HepG2 (cell line): Measurements from ENCODE around the gene RGS7. TPM values are rescaled to one million over a fixed set of nuclear protein-coding genes. Genes with fewer than 3 reads are reported as not detected.

Experiments
- ATAC-seq: fragments of 200-7000 bp; cut with Tn5 transposase; 3 replicates; pipeline ENCODE4 v1.9.1; 2020; ENCODE audit warnings: mild to moderate bottlenecking, moderate library complexity
- BruUV-seq: library from RNA; stranded (reverse); fragments of 400-500 nt; replicated peaks from 2 replicates; lab custom pipeline; 2021; lab: Mats Ljungman, UMichigan
- CTCF ChIA-PET: fragments of 300-600 bp; formaldehyde crosslinking; extraction: SDS; loops from one replicate; lab custom pipeline; 2021; ENCODE audit warnings: low total read pairs, inconsistent platforms, low intra/inter-chr PET ratio; lab: Yijun Ruan, JAX
- POLR2A ChIA-PET: fragments of 350-600 bp; sonication (Branson Sonifier 250); formaldehyde crosslinking; loops from one replicate; lab custom pipeline; 2020; ENCODE audit warnings: antibody characterized with exemption, inconsistent platforms; lab: Yijun Ruan, JAX
- DNase-seq: peaks from one replicate; pipeline ENCODE4 v3.0.0-alpha.2; 2015; ENCODE audit warnings: low spot score
- FAIRE-seq: peaks from 3 replicates; lab custom pipeline; 2011; peaks lifted over from hg19 to GRCh38; lab: Jason Lieb, UNC
- H2AFZ ChIP-seq: one replicate; pipeline ENCODE4 v1.6.1; 2011; ENCODE audit warnings: low read length, inconsistent platforms
- H3K27ac ChIP-seq: fragments of 300-600 bp; 3 replicates; pipeline ENCODE4 v1.8.0; 2011; ENCODE audit warnings: mixed run types, mild to moderate bottlenecking, mixed read lengths, low read length, inconsistent platforms; ENCODE audit not compliant: insufficient read depth; ENCODE audit errors: extremely low read length
- H3K27me3 ChIP-seq, 2 experiments: fragments of 200-600 bp in 1 of 2; 2 replicates in 1 of 2; 3 replicates in 1 of 2; pipeline versions ENCODE4 v1.6.0 to v1.8.0; 2011; ENCODE audit warnings: low read length in 2 of 2, mild to moderate bottlenecking in 2 of 2, moderate library complexity in 2 of 2, inconsistent platforms in 1 of 2; ENCODE audit not compliant: insufficient read depth in 2 of 2, control insufficient read depth in 1 of 2
- H3K36me3 ChIP-seq, 2 experiments: fragments of 200-600 bp in 1 of 2; replicated peaks in 1 of 2; 2 replicates in 1 of 2; 3 replicates in 1 of 2; pipeline versions ENCODE4 v1.5.1 to v1.8.0; 2011; ENCODE audit warnings: low read length in 2 of 2, inconsistent platforms in 1 of 2; ENCODE audit not compliant: insufficient read depth in 2 of 2, control insufficient read depth in 1 of 2
- H3K4me1 ChIP-seq: 2 replicates; pipeline ENCODE4 v1.5.1; 2012; ENCODE audit warnings: low read length, inconsistent platforms; ENCODE audit not compliant: insufficient read depth
- H3K4me2 ChIP-seq: 2 replicates; pipeline ENCODE4 v1.6.0; 2011; ENCODE audit warnings: low read depth, low read length, inconsistent platforms
- H3K4me3 ChIP-seq, 3 experiments: fragments of 200-600 bp in 1 of 3; sonication (generic), shearing (Covaris generic) in 1 of 3; replicated peaks in 1 of 3; 2 replicates each; pipeline ENCODE4 v1.5.1; 2011 to 2016; ENCODE audit warnings: low read length in 3 of 3, inconsistent platforms in 2 of 3, low read depth in 2 of 3, mild to moderate bottlenecking in 2 of 3, control low read depth in 1 of 3, mixed read lengths in 1 of 3; ENCODE audit not compliant: insufficient read depth in 1 of 3
- H3K79me2 ChIP-seq: one replicate; pipeline ENCODE4 v1.6.1; 2011; ENCODE audit warnings: low read length, inconsistent platforms; ENCODE audit not compliant: insufficient read depth
- H3K9ac ChIP-seq: 2 replicates; pipeline ENCODE4 v1.6.0; 2011; ENCODE audit warnings: mild to moderate bottlenecking, low read depth, low read length, inconsistent platforms; ENCODE audit not compliant: insufficient read depth
- H3K9me3 ChIP-seq: 2 replicates; pipeline ENCODE4 v1.5.1; 2012; ENCODE audit warnings: mild to moderate bottlenecking, low read length
- H4K20me1 ChIP-seq: 2 replicates; pipeline ENCODE4 v1.6.0; 2011; ENCODE audit warnings: inconsistent platforms, mild to moderate bottlenecking, low read length, moderate library complexity; ENCODE audit not compliant: insufficient read depth
- AGO1 ChIP-seq: fragments of 200-400 bp; formaldehyde crosslinking; IDR thresholded peaks from 2 replicates; pipeline ENCODE4 v1.6.1; 2017; ENCODE audit warnings: mild to moderate bottlenecking, low read depth, low read length, moderate library complexity; ENCODE audit not compliant: poor library complexity, severe bottlenecking
- BCL6 ChIP-seq: IDR thresholded peaks from 2 replicates; pipeline ENCODE4 v1.6.1; 2016; ENCODE audit warnings: missing genetic modification reagents, missing compliant biosample characterization
- CENPT ChIP-seq: sonication (generic); formaldehyde crosslinking; IDR thresholded peaks from 2 replicates; pipeline ENCODE4 v1.8.0; 2022; ENCODE audit warnings: low read depth, mild to moderate bottlenecking, moderate library complexity, missing genetic modification reagents
- HNRNPH1 ChIP-seq: fragments of 200-400 bp; formaldehyde crosslinking; optimal IDR thresholded peaks from 2 replicates; pipeline ENCODE3; 2017; ENCODE audit warnings: mild to moderate bottlenecking, low read depth, low read length
- HOXA3 ChIP-seq: sonication (generic); formaldehyde crosslinking; IDR thresholded peaks from 2 replicates; pipeline ENCODE4 v1.5.0; 2020; ENCODE audit warnings: missing genetic modification reagents
- KLF6 ChIP-seq: IDR thresholded peaks from 2 replicates; pipeline ENCODE4 v1.8.0; 2016; ENCODE audit warnings: missing biosample characterization, missing genetic modification reagents
- MLX ChIP-seq: IDR thresholded peaks from 2 replicates; pipeline ENCODE4 v1.6.1; 2016
- REPIN1 ChIP-seq: sonication (generic); formaldehyde crosslinking; IDR thresholded peaks from 2 replicates; pipeline ENCODE4 v1.8.0; 2022; ENCODE audit warnings: missing genetic modification reagents, low read depth, mild to moderate bottlenecking, borderline replicate concordance
- SAFB2 ChIP-seq: sonication (generic); formaldehyde crosslinking; IDR thresholded peaks from 2 replicates; pipeline ENCODE4 v1.5.1; 2020; ENCODE audit warnings: missing genetic modification reagents, low read depth, mild to moderate bottlenecking, borderline replicate concordance
- SIN3A ChIP-seq: IDR thresholded peaks from 2 replicates; pipeline ENCODE4 v1.6.1; 2011; ENCODE audit warnings: low read depth, mild to moderate bottlenecking, control low read depth, low read length, borderline replicate concordance
- SYNCRIP ChIP-seq: fragments of 200-400 bp; formaldehyde crosslinking; IDR thresholded peaks from 2 replicates; pipeline ENCODE4 v1.6.1; 2018; ENCODE audit warnings: mild to moderate bottlenecking, low read depth, low read length; ENCODE audit not compliant: insufficient read depth
- ZC3H4 ChIP-seq: sonication (generic); formaldehyde crosslinking; IDR thresholded peaks from 2 replicates; pipeline ENCODE4 v1.4.0; 2020; ENCODE audit warnings: missing genetic modification reagents, borderline replicate concordance
- ZKSCAN1 ChIP-seq: fragments of 150-350 bp; IDR thresholded peaks from 2 replicates; pipeline ENCODE4 v1.6.1; 2014; ENCODE audit warnings: low read length
- ZNF7 ChIP-seq: IDR thresholded peaks from 2 replicates; pipeline ENCODE4 v1.6.1; 2016; ENCODE audit warnings: missing biosample characterization, missing genetic modification reagents
- ZNF709 ChIP-seq: sonication (generic); formaldehyde crosslinking; IDR thresholded peaks from 2 replicates; pipeline ENCODE4 v1.5.0; 2020; ENCODE audit warnings: mild to moderate bottlenecking, missing genetic modification reagents
- WGBS: methylation state at CpG from one replicate; pipeline ENCODE4 v1.1.6; 2017; ENCODE audit warnings: low lambda C conversion rate; 5-methylcytosine and 5-hydroxymethylcytosine counted together
- in situ Hi-C: cut with HindIII; loops from 2 replicates; pipeline ENCODE4 v1.10.0; 2017; ENCODE audit warnings: low pct_unique_long_range_greater_than_20kb; ENCODE audit not compliant: extremely low pct_ligation_motif_present
- intact Hi-C: fragments of 100-400 bp; cut with micrococcal nuclease; formaldehyde crosslinking; loops from one replicate; pipeline ENCODE4 v1.10.0; 2022; ENCODE audit not compliant: unreplicated experiment
- polyA plus RNA-seq, 8 experiments: library from polyadenylated mRNA; depleted of rRNA in 3 of 8; stranded (reverse) in 7 of 8; unstranded in 1 of 8; fragments of >200 nt; fragmentation: Illumina TruSeq in 4 of 8; extraction: Trizol in 4 of 8; gene quantifications; 2 replicates each; pipeline versions ENCODE4 v1.2.1 to v1.2.3, GENCODE V29; 2011 to 2016; ENCODE audit warnings: low read depth in 4 of 8, missing spikeins in 1 of 8, mixed read lengths in 1 of 8; ENCODE audit not compliant: insufficient read depth in 1 of 8
- total RNA-seq, 5 experiments: library from RNA; depleted of rRNA; stranded (reverse); fragments of >200 nt; fragmentation: Illumina TruSeq; extraction: Trizol; gene quantifications; 2 replicates each; pipeline ENCODE4 v1.2.3, GENCODE V29; 2016; ENCODE audit warnings: low read depth in 1 of 5
- TF ChIP-seq, protein P1 (sequence below): sonication (generic); formaldehyde crosslinking; IDR thresholded peaks from 2 replicates; pipeline ENCODE4 v1.8.1; 2023; ENCODE audit warnings: mild to moderate bottlenecking, missing genetic modification reagents, borderline replicate concordance
- TF ChIP-seq, protein P2 (sequence below): conservative IDR thresholded peaks from 2 replicates; pipeline ENCODE4 v1.6.1; 2018; ENCODE audit warnings: missing genetic modification reagents

RGS7 gene
- total and polyA plus RNA-seq, 2 of the 13 experiments (the other 11 are each of a cell fraction or from before 2014, with no cell fraction given) = not detected

- WGBS = 8% methylated on average over 4 of the region's 4 CpGs
- no peak for FAIRE-seq
- no peak for TF ChIP-seq REPIN1 (CRISPR knock-in tag)
- no peak for TF ChIP-seq KLF6 (CRISPR knock-in tag)
- no peak for TF ChIP-seq ZNF709 (CRISPR knock-in tag)
- no peak for TF ChIP-seq ZC3H4 (CRISPR knock-in tag)
- no peak for TF ChIP-seq AGO1
- TF ChIP-seq, protein P1, sequence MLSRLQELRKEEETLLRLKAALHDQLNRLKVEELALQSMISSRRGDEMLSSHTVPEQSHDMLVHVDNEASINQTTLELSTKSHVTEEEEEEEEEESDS = no peak
- TF ChIP-seq CENPT (CRISPR knock-in tag) = no peak
- TF ChIP-seq MLX (CRISPR knock-in tag) = no peak
- TF ChIP-seq HNRNPH1 = no peak
- TF ChIP-seq SIN3A = no peak
- no peak for TF ChIP-seq ZKSCAN1
- no peak for TF ChIP-seq BCL6 (CRISPR knock-in tag)
- no peak for TF ChIP-seq ZNF7 (CRISPR knock-in tag)
- no peak for TF ChIP-seq SYNCRIP
- TF ChIP-seq HOXA3 (CRISPR knock-in tag) = no peak
- TF ChIP-seq, protein P2, sequence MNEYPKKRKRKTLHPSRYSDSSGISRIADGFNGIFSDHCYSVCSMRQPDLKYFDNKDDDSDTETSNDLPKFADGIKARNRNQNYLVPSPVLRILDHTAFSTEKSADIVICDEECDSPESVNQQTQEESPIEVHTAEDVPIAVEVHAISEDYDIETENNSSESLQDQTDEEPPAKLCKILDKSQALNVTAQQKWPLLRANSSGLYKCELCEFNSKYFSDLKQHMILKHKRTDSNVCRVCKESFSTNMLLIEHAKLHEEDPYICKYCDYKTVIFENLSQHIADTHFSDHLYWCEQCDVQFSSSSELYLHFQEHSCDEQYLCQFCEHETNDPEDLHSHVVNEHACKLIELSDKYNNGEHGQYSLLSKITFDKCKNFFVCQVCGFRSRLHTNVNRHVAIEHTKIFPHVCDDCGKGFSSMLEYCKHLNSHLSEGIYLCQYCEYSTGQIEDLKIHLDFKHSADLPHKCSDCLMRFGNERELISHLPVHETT (CRISPR knock-in tag) = no peak
- TF ChIP-seq SAFB2 = no peak
- no peak for DNase-seq
- Histone ChIP-seq H3K79me2 (no peaks in the 10 kb centered on the region), H3K4me1 (no peaks in the 10 kb centered on the region), H3K9ac (no peak overlapping the region), H3K4me2 (no peak overlapping the region), H3K27me3 (no peaks in the 10 kb centered on the region), H2AFZ (no peak overlapping the region), H3K27ac (no peak overlapping the region), H3K9me3 (peaks cover 12% of the 10 kb centered on the region; the same call in 1 of the 2 replicates), H4K20me1 (no peaks in the 10 kb centered on the region), H3K36me3 (no peaks in the 10 kb centered on the region), H3K4me3 (no peak overlapping the region)
- intact Hi-C loops = no loop called here
- POLR2A ChIA-PET = no interaction called here
- ATAC-seq = no peak
- no TSS peak for BruUV-seq
- in situ Hi-C loops = no loop called here
- CTCF ChIA-PET = no interaction called here
These were observed 141.8 kb downstream of the RGS7 start for GRCh38 chr1:241215203-241215602.
